Suprapubic skin (tissue), 4 donors: ENCODE measurements around the gene NADK2.

Experiments used
- CTCF ChIP-seq, 2 donors: fragments of 200-600 bp in 1 of 2; fragments of 450-650 bp in 1 of 2; sonication (generic) in 1 of 2; IDR thresholded peaks; one replicate each; pipeline ENCODE4 v1.5.1; 2016 to 2019; ENCODE audit warnings: antibody characterized with exemption in 2 of 2, mild to moderate bottlenecking in 1 of 2, moderate library complexity in 1 of 2
- EP300 ChIP-seq: sonication (generic); formaldehyde crosslinking; IDR thresholded peaks from one replicate; pipeline ENCODE4 v1.6.1; 2017; ENCODE audit warnings: antibody characterized with exemption
- POLR2A ChIP-seq, 2 donors: fragments of 450-650 bp; IDR thresholded peaks; one replicate each; pipeline ENCODE4 v1.6.1; 2017; ENCODE audit warnings: antibody characterized with exemption in 2 of 2, mild to moderate bottlenecking in 2 of 2, moderate library complexity in 2 of 2
- POLR2AphosphoS5 ChIP-seq, 3 donors: sonication (generic); formaldehyde crosslinking; IDR thresholded peaks; one replicate each; pipeline ENCODE4 v1.6.1; 2017; ENCODE audit warnings: antibody characterized with exemption in 3 of 3

GRCh38 chr5:36227046-36227445 is 14.7 kb downstream of the NADK2 start:
- no peak for TF ChIP-seq EP300
- no peak for TF ChIP-seq CTCF (IDR thresholded peaks at IDR 0.05)
- no peak for TF ChIP-seq POLR2A (IDR thresholded peaks at IDR 0.05)
- TF ChIP-seq POLR2AphosphoS5 (IDR thresholded peaks at IDR 0.05), result no peak
